H1 (cell line): ENCODE results near the gene CCSAP. TPM values are rescaled to one million over a fixed set of nuclear protein-coding genes. Genes with fewer than 3 reads are reported as not detected.

ENCODE experiments used
- CTCF ChIA-PET: fragments of 300-600 bp; sonication (Branson Sonifier 250); formaldehyde crosslinking; loops from one replicate; lab custom pipeline; 2021; ENCODE audit not compliant: partially characterized antibody; lab: Charles Lee
- POLR2A ChIA-PET: fragments of 300-600 bp; sonication (Branson Sonifier 250); formaldehyde crosslinking; loops from one replicate; lab custom pipeline; 2021; ENCODE audit warnings: inconsistent platforms; ENCODE audit not compliant: partially characterized antibody; lab: Charles Lee
- DNase-seq, 2 experiments: peaks; one replicate each; pipeline versions ENCODE4 v3.0.0 to v3.0.0-alpha.2; 2010 to 2022; ENCODE audit warnings: low spot score in 2 of 2, low read depth in 1 of 2, mixed read lengths in 1 of 2
- FAIRE-seq: peaks from 2 replicates; lab custom pipeline; 2011; peaks lifted over from hg19 to GRCh38; lab: Jason Lieb, UNC
- H2AFZ ChIP-seq: 2 replicates; pipeline ENCODE4 v1.8.1; 2012; ENCODE audit warnings: low read length, inconsistent platforms
- H2AK5ac ChIP-seq: 2 replicates; pipeline ENCODE4 v1.6.1; 2013; ENCODE audit warnings: low read depth, low read length
- H2BK120ac ChIP-seq: replicated peaks from 2 replicates; pipeline ENCODE3; 2013; ENCODE audit warnings: low read depth, low read length, inconsistent platforms
- H2BK12ac ChIP-seq: 2 replicates; pipeline ENCODE4 v1.6.1; 2013; ENCODE audit warnings: low read depth, low read length
- H2BK15ac ChIP-seq: 2 replicates; pipeline ENCODE4 v1.6.1; 2013; ENCODE audit warnings: low read length
- H2BK20ac ChIP-seq: 2 replicates; pipeline ENCODE4 v1.6.1; 2013; ENCODE audit warnings: low read length
- H2BK5ac ChIP-seq: 2 replicates; pipeline ENCODE4 v1.6.1; 2013; ENCODE audit warnings: low read depth, low read length
- H3K14ac ChIP-seq: 2 replicates; pipeline ENCODE4 v1.6.1; 2013; ENCODE audit warnings: inconsistent platforms; ENCODE audit not compliant: insufficient read length
- H3K18ac ChIP-seq: 2 replicates; pipeline ENCODE4 v1.6.1; 2013; ENCODE audit warnings: low read length; ENCODE audit errors: extremely low read depth
- H3K23ac ChIP-seq: 2 replicates; pipeline ENCODE4 v1.6.1; 2013; ENCODE audit warnings: inconsistent platforms; ENCODE audit not compliant: insufficient read length
- H3K23me2 ChIP-seq: 2 replicates; pipeline ENCODE4 v1.6.1; 2013; ENCODE audit warnings: low read depth, low read length
- H3K27ac ChIP-seq: 2 replicates; pipeline ENCODE4 v1.6.1; 2011; ENCODE audit warnings: low read depth, low read length, inconsistent platforms
- H3K27me3 ChIP-seq, 4 experiments: replicated peaks in 1 of 4; 1 replicate in 1 of 4; 2 replicates in 3 of 4; pipeline versions ENCODE4 v1.6.1 to v1.8.1; 2011 to 2013; ENCODE audit warnings: low read length in 3 of 4, mild to moderate bottlenecking in 3 of 4, inconsistent platforms in 2 of 4, mixed read lengths in 2 of 4, moderate library complexity in 1 of 4; ENCODE audit not compliant: control insufficient read depth in 3 of 4, insufficient read depth in 3 of 4; ENCODE audit errors: extremely low read depth in 1 of 4
- H3K36me3 ChIP-seq, 4 experiments: 2 replicates each; pipeline versions ENCODE4 v1.6.1 to v1.8.1; 2011 to 2013; ENCODE audit warnings: mild to moderate bottlenecking in 4 of 4, low read length in 3 of 4, moderate library complexity in 2 of 4, control low read depth in 1 of 4, inconsistent platforms in 1 of 4; ENCODE audit not compliant: insufficient read depth in 4 of 4, control insufficient read depth in 2 of 4
- H3K4ac ChIP-seq: replicated peaks from 2 replicates; pipeline ENCODE3; 2013; ENCODE audit warnings: low read length, low read depth, mixed read lengths, inconsistent platforms; ENCODE audit not compliant: insufficient read length
- H3K4me1 ChIP-seq, 4 experiments: replicated peaks in 1 of 4; 1 replicate in 1 of 4; 2 replicates in 3 of 4; pipeline versions ENCODE4 v1.6.1 to v1.8.1; 2011 to 2013; ENCODE audit warnings: low read length in 3 of 4, inconsistent platforms in 2 of 4, mixed read lengths in 1 of 4; ENCODE audit not compliant: insufficient read depth in 4 of 4, control insufficient read depth in 3 of 4
- H3K4me2 ChIP-seq, 2 experiments: 2 replicates each; pipeline versions ENCODE4 v1.6.1 to v1.8.1; 2011 to 2013; ENCODE audit warnings: low read depth in 2 of 2, low read length in 2 of 2, control low read depth in 1 of 2, inconsistent platforms in 1 of 2, mild to moderate bottlenecking in 1 of 2; ENCODE audit not compliant: insufficient read depth in 1 of 2
- H3K4me3 ChIP-seq, 4 experiments: fragments of 200-600, 300-600 bp in 1 of 4; sonication (generic), shearing (Covaris generic), sonication (Bioruptor Twin) in 1 of 4; 2 replicates each; pipeline versions ENCODE4 v1.5.1 to v1.8.1; 2011 to 2016; ENCODE audit warnings: low read length in 4 of 4, low read depth in 3 of 4, control low read depth in 2 of 4, inconsistent platforms in 2 of 4, mild to moderate bottlenecking in 2 of 4, mixed read lengths in 1 of 4, moderate library complexity in 1 of 4; ENCODE audit not compliant: insufficient read depth in 2 of 4; ENCODE audit errors: extremely low read depth in 1 of 4
- H3K56ac ChIP-seq: replicated peaks from 2 replicates; pipeline ENCODE3; 2013; ENCODE audit warnings: low read depth, mild to moderate bottlenecking, mixed read lengths, low read length, inconsistent platforms; ENCODE audit not compliant: insufficient read length
- H3K79me1 ChIP-seq: 2 replicates; pipeline ENCODE4 v1.6.1; 2013; ENCODE audit warnings: low read depth, low read length, control low read depth
- H3K79me2 ChIP-seq, 2 experiments: 2 replicates each; pipeline versions ENCODE4 v1.6.1 to v1.8.1; 2012 to 2013; ENCODE audit warnings: low read length in 2 of 2, mild to moderate bottlenecking in 2 of 2, inconsistent platforms in 1 of 2; ENCODE audit not compliant: insufficient read depth in 2 of 2, control insufficient read depth in 1 of 2
- H3K9ac ChIP-seq, 4 experiments: replicated peaks in 1 of 4; 1 replicate in 1 of 4; 2 replicates in 3 of 4; pipeline versions ENCODE4 v1.6.1 to v1.8.1; 2011 to 2013; ENCODE audit warnings: low read depth in 3 of 4, low read length in 3 of 4, control low read depth in 2 of 4, mild to moderate bottlenecking in 2 of 4, moderate library complexity in 2 of 4, inconsistent platforms in 1 of 4; ENCODE audit errors: extremely low read depth in 1 of 4
- H3K9me3 ChIP-seq, 2 experiments: 2 replicates each; pipeline versions ENCODE4 v1.6.1 to v1.8.1; 2012 to 2013; ENCODE audit warnings: mild to moderate bottlenecking in 2 of 2, moderate library complexity in 2 of 2, control low read depth in 1 of 2, inconsistent platforms in 1 of 2, low read depth in 1 of 2, low read length in 1 of 2, mixed read lengths in 1 of 2; ENCODE audit not compliant: insufficient read depth in 2 of 2
- H4K20me1 ChIP-seq, 2 experiments: replicated peaks in 1 of 2; 2 replicates each; pipeline versions ENCODE3 to v1.8.1; 2011 to 2013; ENCODE audit warnings: inconsistent platforms in 2 of 2, low read length in 2 of 2, mild to moderate bottlenecking in 1 of 2; ENCODE audit not compliant: insufficient read depth in 2 of 2, control insufficient read depth in 1 of 2
- H4K5ac ChIP-seq: 2 replicates; pipeline ENCODE4 v1.6.1; 2013; ENCODE audit warnings: low read length, low read depth, mixed read lengths, inconsistent platforms; ENCODE audit not compliant: insufficient read length
- H4K8ac ChIP-seq: 2 replicates; pipeline ENCODE4 v1.8.0; 2013; ENCODE audit warnings: mild to moderate bottlenecking, moderate library complexity, low read length, inconsistent platforms; ENCODE audit not compliant: insufficient read depth; ENCODE audit errors: extremely low read depth
- H4K91ac ChIP-seq: replicated peaks from 2 replicates; pipeline ENCODE3; 2013; ENCODE audit warnings: low read length, mixed read lengths, inconsistent platforms; ENCODE audit not compliant: insufficient read length
- SRF ChIP-seq: IDR thresholded peaks from 2 replicates; pipeline ENCODE4 v1.6.1; 2011; ENCODE audit warnings: mild to moderate bottlenecking, low read depth, low read length, moderate library complexity
- WGBS, 2 experiments: shearing (Covaris generic) in 1 of 2; methylation state at CpG; one replicate each; pipeline versions ENCODE4 v1.1.6 to v1.1.7; 2013 to 2015; ENCODE audit warnings: low lambda C conversion rate in 2 of 2, mixed read lengths in 2 of 2, inconsistent platforms in 1 of 2, low coverage in 1 of 2, missing lambda C conversion rate in 1 of 2; ENCODE audit not compliant: insufficient replicate concordance in 2 of 2, insufficient coverage in 1 of 2, insufficient read length in 1 of 2; ENCODE audit errors: extremely low coverage in 1 of 2, missing lambda C conversion rate in 1 of 2; 5-methylcytosine and 5-hydroxymethylcytosine counted together
- polyA plus RNA-seq, 7 experiments: library from polyadenylated mRNA; depleted of rRNA in 3 of 7; stranded (reverse) in 5 of 7; unstranded in 2 of 7; fragments of >200 nt in 5 of 7; fragments of 200-250 nt in 2 of 7; gene quantifications; 1 replicate in 5 of 7; 2 replicates in 1 of 7; 4 replicates in 1 of 7; pipeline versions ENCODE4 v1.2.1 to v1.2.3, GENCODE V29; 2011 to 2013; ENCODE audit warnings: missing spikeins in 2 of 7, mixed read lengths in 2 of 7
- total RNA-seq: library from RNA; stranded (reverse); fragmentation: NEBNext Ultra II Directional; extraction: Animal tissue kit (Norgen Biotek cat#: 25700); gene quantifications from 2 replicates; pipeline ENCODE4 v1.2.1, GENCODE V29; 2021

CCSAP gene
- total and polyA plus RNA-seq, 2 of the 8 experiments (the other 6 are each of a cell fraction or from before 2014, with no cell fraction given): 3.5 to 17.2 TPM

- 0 out of 8 replicates have a peak overlapping the region, but pooled peaks of 2 of the 4 experiments have one; percentile 5 to 6 for H3K4me3 ChIP-seq
- no peak overlapping the region for H2BK120ac ChIP-seq
- H3K27ac ChIP-seq: no peak overlapping the region
- H3K4me2 ChIP-seq: peak overlapping the region; percentile 33 to 56; a peak in 3 of 4 replicates
- no peaks in the 10 kb centered on the region for H4K20me1 ChIP-seq
- no peak for TF ChIP-seq SRF
- TF ChIP-seq, all 59 proteins: peak for 0
- no peaks in the 10 kb centered on the region for H3K79me2 ChIP-seq
- no peak overlapping the region for H2BK15ac ChIP-seq
- no peaks in the 10 kb centered on the region for H3K23me2 ChIP-seq
- H3K14ac ChIP-seq: no peak overlapping the region
- no peak overlapping the region for H4K5ac ChIP-seq
- no peak overlapping the region for H2AK5ac ChIP-seq
- H3K27me3 ChIP-seq: peaks cover 0 to 2% (median under 1%) of the 10 kb centered on the region in 4 experiments; a peak in 2 of 7 replicates
- H3K23ac ChIP-seq: no peak overlapping the region
- peak overlapping the region; percentile 76; the same call in 1 of the 2 replicates for H2BK5ac ChIP-seq
- H3K56ac ChIP-seq: no peak overlapping the region
- WGBS, 2 experiments: 65% methylated on average over 14 of the region's 14 CpGs; no CpG with 5 or more reads in 1 of the 2 experiments
- no peaks in the 10 kb centered on the region for H3K9me3 ChIP-seq
- no peak overlapping the region for H3K9ac ChIP-seq
- CTCF ChIA-PET: interaction anchor here (0.6 to 2.7 kb wide), 5 partner anchors 10 to 573 kb away, joined by 3 to 12 read pairs (median 3); no protein-coding TSS in a partner anchor
- no peak overlapping the region for H2AFZ ChIP-seq
- POLR2A ChIA-PET: interaction anchor here (1.1 to 2.0 kb wide), 3 partner anchors 14 to 30 kb away, joined by 3 to 5 read pairs (median 4); no protein-coding TSS in a partner anchor
- peak overlapping the region; percentile 40; the same call in 1 of the 2 replicates for H3K18ac ChIP-seq
- DNase-seq (peak in 1 of 2 experiments; percentile 52), FAIRE-seq (no peak)
- H3K36me3 ChIP-seq: no peaks in the 10 kb centered on the region
- no peak overlapping the region for H4K91ac ChIP-seq
- H3K79me1 ChIP-seq: no peaks in the 10 kb centered on the region
- no peak overlapping the region for H3K4ac ChIP-seq
- peak overlapping the region; percentile 89 for H2BK20ac ChIP-seq
- H3K4me1 ChIP-seq: peaks cover 17 to 30% (median 20%) of the 10 kb centered on the region in 4 experiments
- peak overlapping the region; percentile 20; the same call in 1 of the 2 replicates for H2BK12ac ChIP-seq
- 0 out of 2 replicates have a peak overlapping the region, but pooled peaks have one; percentile 28 for H4K8ac ChIP-seq
These were observed 37.8 kb upstream of the CCSAP start for GRCh38 chr1:229380536-229381160.
